Stimulated activated CD8-positive, alpha-beta memory T cell treated with anti-CD3 and anti-CD28 coated beads, Interleukin-12 subunit alpha, Interleukin-12 subunit beta, amount 100 ng/mL, for 1 hour (primary cell): ENCODE measurements around the gene JAKMIP2.

ENCODE experiments used
- DNase-seq: peaks from one replicate; pipeline ENCODE4 v3.0.0-alpha.2; 2020; ENCODE audit warnings: low read depth

JAKMIP2 gene

GRCh38 chr5:147697380-147697779 is 85.1 kb downstream of the JAKMIP2 start:
- DNase-seq: no peak

- no peak for DNase-seq
These were observed 87.8 kb downstream of the JAKMIP2 start for GRCh38 chr5:147694772-147695171.

- no peak for DNase-seq
These were observed 89.3 kb downstream of the JAKMIP2 start for GRCh38 chr5:147693233-147693632.

GRCh38 chr5:147691130-147691529 is 91.4 kb downstream of the JAKMIP2 start:
- no peak for DNase-seq

- DNase-seq: no peak
These were observed 91.9 kb downstream of the JAKMIP2 start for GRCh38 chr5:147690595-147690994.

- DNase-seq: no peak
These were observed 93.1 kb downstream of the JAKMIP2 start for GRCh38 chr5:147689426-147689825.

GRCh38 chr5:147688656-147689356 is 93.7 kb downstream of the JAKMIP2 start:
- no peak for DNase-seq

GRCh38 chr5:147687118-147687517 is 95.4 kb downstream of the JAKMIP2 start:
- no peak for DNase-seq

GRCh38 chr5:147686421-147686820 is 96.1 kb downstream of the JAKMIP2 start:
- DNase-seq: no peak

- DNase-seq: no peak
These were observed 96.5 kb downstream of the JAKMIP2 start for GRCh38 chr5:147685993-147686392.

- no peak for DNase-seq
These were observed 107.4 kb downstream of the JAKMIP2 start for GRCh38 chr5:147675168-147675567.

GRCh38 chr5:147674411-147674810 is 108.1 kb downstream of the JAKMIP2 start:
- DNase-seq: no peak

- no peak for DNase-seq
These were observed 108.7 kb downstream of the JAKMIP2 start for GRCh38 chr5:147673791-147674190.

- no peak for DNase-seq
These were observed 109.3 kb downstream of the JAKMIP2 start for GRCh38 chr5:147673266-147673665.

GRCh38 chr5:147671365-147671764 is 111.2 kb downstream of the JAKMIP2 start:
- no peak for DNase-seq

GRCh38 chr5:147670815-147671214 is 111.7 kb downstream of the JAKMIP2 start:
- no peak for DNase-seq

- no peak for DNase-seq
These were observed 113.2 kb downstream of the JAKMIP2 start for GRCh38 chr5:147669169-147669869.

- DNase-seq: no peak
These were observed 114.1 kb downstream of the JAKMIP2 start for GRCh38 chr5:147668385-147668784.

GRCh38 chr5:147667363-147667762 is 115.2 kb downstream of the JAKMIP2 start:
- DNase-seq: no peak

- no peak for DNase-seq
These were observed 116.1 kb downstream of the JAKMIP2 start for GRCh38 chr5:147666419-147666818.

- DNase-seq: no peak
These were observed 121.0 kb downstream of the JAKMIP2 start for GRCh38 chr5:147661541-147661940.

GRCh38 chr5:147659166-147659929 is 123.2 kb downstream of the JAKMIP2 start:
- no peak for DNase-seq
